Activated CD8-positive, alpha-beta T cell treated with anti-CD3 and anti-CD28 coated beads for 36 hours (primary cell): ENCODE results near the gene DPF1. TPM values are rescaled to one million over a fixed set of nuclear protein-coding genes. Genes with fewer than 3 reads are reported as not detected.
A peak's percentile ranks its signal among the peaks of the same experiment; 100 is the strongest.

Experiments
- ATAC-seq: fragments of 200-7000 bp; cut with Tn5 transposase; one replicate; pipeline ENCODE4 v1.10.0; 2021; ENCODE audit warnings: mild to moderate bottlenecking, moderate library complexity
- CTCF ChIA-PET: fragments of 350-600 bp; sonication (Branson Sonifier 250); formaldehyde crosslinking; loops from one replicate; lab custom pipeline; 2021; ENCODE audit warnings: antibody characterized with exemption; lab: Charles Lee
- POLR2A ChIA-PET: fragments of 350-600 bp; sonication (Branson Sonifier 250); formaldehyde crosslinking; loops from one replicate; lab custom pipeline; 2021; ENCODE audit warnings: antibody characterized with exemption; lab: Charles Lee
- DNase-seq: peaks from one replicate; pipeline ENCODE4 v3.0.0-alpha.2; 2020
- H3K27ac Mint-ChIP-seq: one replicate; pipeline ENCODE4 v1.8.0; 2021; ENCODE audit warnings: mild to moderate bottlenecking, mixed read lengths
- H3K27me3 Mint-ChIP-seq: one replicate; pipeline ENCODE4 v1.8.0; 2021; ENCODE audit warnings: mixed read lengths
- H3K36me3 Mint-ChIP-seq: one replicate; pipeline ENCODE4 v1.8.0; 2021; ENCODE audit warnings: low read depth, mixed read lengths
- H3K4me1 Mint-ChIP-seq: one replicate; pipeline ENCODE4 v1.8.0; 2021; ENCODE audit warnings: low read depth, mixed read lengths
- H3K4me3 Mint-ChIP-seq: one replicate; pipeline ENCODE4 v1.8.0; 2021; ENCODE audit warnings: mild to moderate bottlenecking, moderate library complexity, mixed read lengths
- H3K9me3 Mint-ChIP-seq: one replicate; pipeline ENCODE4 v1.8.0; 2021; ENCODE audit warnings: mixed read lengths
- CTCF ChIP-seq: fragments of 200-600 bp; IDR thresholded peaks from one replicate; pipeline ENCODE4 v1.8.0; 2022; ENCODE audit warnings: antibody characterized with exemption, mild to moderate bottlenecking
- intact Hi-C: fragments of 100-400 bp; cut with micrococcal nuclease; formaldehyde crosslinking; loops from one replicate; pipeline ENCODE4 v1.10.0; 2022
- total RNA-seq, 2 experiments: library from RNA; stranded (reverse); gene quantifications; one replicate each; pipeline ENCODE4 v1.2.3, GENCODE V29; 2021

Gene DPF1
- total RNA-seq, 2 experiments from 2014 or later = 0.47 to 1.0 TPM

- CTCF ChIA-PET = no interaction called here
Measured at GRCh38 chr19:38216785-38217641, 7.0 kb downstream of the DPF1 start.

DNA sequence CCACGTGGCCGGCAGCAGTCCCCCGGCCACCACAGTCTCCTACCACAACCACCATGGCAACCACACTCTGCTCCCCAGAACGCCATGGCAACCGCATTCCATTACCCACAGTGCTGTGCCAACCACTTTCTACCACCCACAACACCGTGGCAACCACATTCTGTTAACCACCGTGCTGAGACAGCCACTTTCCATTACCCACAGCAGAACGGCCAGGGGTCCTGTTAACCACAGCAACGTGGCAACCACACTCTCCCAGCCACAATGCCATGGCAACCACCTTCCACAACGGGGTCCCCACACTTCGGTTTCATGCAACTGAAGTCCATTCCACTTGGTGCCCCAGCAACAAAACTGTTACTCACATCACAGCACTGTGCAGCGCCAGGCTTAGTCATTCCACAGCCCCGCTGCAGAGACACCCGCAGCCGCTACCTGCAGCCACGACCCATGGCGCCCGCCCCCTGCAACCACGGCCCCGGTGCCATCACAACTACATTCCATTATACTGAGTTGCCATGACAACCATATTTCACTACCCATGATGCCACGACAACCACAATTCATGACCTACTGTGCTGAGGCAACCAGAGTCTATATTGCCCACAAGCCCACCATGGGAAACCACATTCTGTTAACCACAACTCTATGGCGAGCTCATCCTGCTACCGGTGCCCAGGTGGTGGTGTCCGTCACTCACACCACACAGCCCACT is 10.0 kb downstream of the DPF1 start:
- H3K36me3 Mint-ChIP-seq = peaks cover 5% of the 10 kb centered on the region
- POLR2A ChIA-PET = no interaction called here
- intact Hi-C loops = loop anchor here (10.0 kb wide), 1 partner anchor 69 kb away; no protein-coding TSS in a partner anchor
- CTCF ChIA-PET = interaction anchor here (0.8 to 0.9 kb wide), 2 partner anchors 26 to 105 kb away, joined by 3 to 4 read pairs; partner anchors contain the start of gene KCNK6
- H3K4me3 Mint-ChIP-seq = peak overlapping the region; percentile 63
- H3K4me1 Mint-ChIP-seq = peaks cover 23% of the 10 kb centered on the region
- no peaks in the 10 kb centered on the region for H3K9me3 Mint-ChIP-seq
- H3K27me3 Mint-ChIP-seq = peaks cover 60% of the 10 kb centered on the region
- DNase-seq (peak; percentile 92), ATAC-seq (peak; percentile 90)
- no peak for TF ChIP-seq CTCF
- peak overlapping the region; percentile 84 for H3K27ac Mint-ChIP-seq

More at GRCh38 chr19:38216785-38217641, 7.0 kb downstream of the DPF1 start:
- intact Hi-C loops = loop anchor here (10.0 kb wide), 1 partner anchor 72 kb away; no protein-coding TSS in a partner anchor
- Mint-ChIP-seq H3K4me1 (peaks cover 13% of the 10 kb centered on the region), H3K36me3 (peaks cover 3% of the 10 kb centered on the region), H3K27me3 (peaks cover 56% of the 10 kb centered on the region), H3K27ac (no peak overlapping the region), H3K4me3 (no peak overlapping the region), H3K9me3 (no peaks in the 10 kb centered on the region)
- POLR2A ChIA-PET = interaction anchor here (1.4 kb wide), 1 partner anchor 75 kb away, joined by 3 read pairs; no protein-coding TSS in a partner anchor
- TF ChIP-seq CTCF = no peak
- ATAC-seq (no peak), DNase-seq (no peak)

DNA sequence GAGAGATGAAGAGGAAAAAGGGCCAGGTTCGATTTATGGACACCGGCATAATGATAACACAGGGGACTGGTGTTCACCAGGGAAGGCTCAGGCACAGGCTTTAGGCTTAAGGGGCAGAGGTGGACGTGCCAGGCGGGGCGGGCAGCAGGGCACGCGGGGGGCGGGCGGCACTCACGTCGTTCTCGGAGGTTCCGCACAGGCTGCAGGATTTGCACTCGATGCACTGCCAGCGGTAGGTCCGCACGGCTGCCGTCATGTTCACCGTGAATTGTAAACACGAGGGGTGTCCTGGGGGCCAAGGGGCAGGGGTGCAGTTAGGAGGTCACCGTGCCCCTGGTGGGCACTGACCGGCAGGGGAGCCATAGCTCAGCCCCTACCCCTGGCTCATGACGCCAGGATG is 10.6 kb downstream of the DPF1 start:
- peak overlapping the region; percentile 63 for H3K4me3 Mint-ChIP-seq
- peak overlapping the region; percentile 84 for H3K27ac Mint-ChIP-seq
- DNase-seq (no peak), ATAC-seq (no peak)
- intact Hi-C loops = loop anchor here (10.0 kb wide), 1 partner anchor 69 kb away; no protein-coding TSS in a partner anchor
- ChIA-PET CTCF (interaction anchor here (1.3 kb wide), 1 partner anchor 38 kb away, joined by 5 read pairs; no protein-coding TSS in a partner anchor), POLR2A (no interaction called here)
- peaks cover 58% of the 10 kb centered on the region for H3K27me3 Mint-ChIP-seq
- peaks cover 5% of the 10 kb centered on the region for H3K36me3 Mint-ChIP-seq
- no peak for TF ChIP-seq CTCF
- peaks cover 23% of the 10 kb centered on the region for H3K4me1 Mint-ChIP-seq
- no peaks in the 10 kb centered on the region for H3K9me3 Mint-ChIP-seq

DNA sequence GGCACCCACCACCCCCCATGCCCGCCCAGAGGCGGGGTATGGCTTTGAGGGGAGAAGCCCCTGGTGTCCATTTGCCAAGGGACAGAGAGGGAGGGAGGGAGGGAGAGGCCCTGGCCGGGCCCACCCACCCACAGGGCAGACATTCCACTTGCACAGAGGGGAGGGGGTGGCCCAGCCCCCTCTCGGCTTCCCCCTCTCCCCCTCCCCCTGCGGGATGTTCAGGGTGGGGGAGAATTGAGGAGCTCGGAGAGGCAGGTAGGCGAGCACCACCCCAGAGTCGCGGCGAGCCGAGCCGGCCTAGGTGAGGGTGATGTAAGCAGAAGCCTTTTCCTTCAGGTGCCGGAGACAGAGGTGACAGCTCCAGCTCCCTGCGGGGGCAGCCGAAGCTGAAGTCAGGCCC is 12.3 kb downstream of the DPF1 start:
- CTCF ChIA-PET = no interaction called here
- Mint-ChIP-seq H3K9me3 (no peaks in the 10 kb centered on the region), H3K4me1 (peaks cover 23% of the 10 kb centered on the region), H3K27me3 (peaks cover 50% of the 10 kb centered on the region), H3K4me3 (no peak overlapping the region), H3K36me3 (peaks cover 5% of the 10 kb centered on the region), H3K27ac (no peak overlapping the region)
- TF ChIP-seq CTCF = peak; percentile 2
- DNase-seq (no peak), ATAC-seq (no peak)
- POLR2A ChIA-PET = no interaction called here
- intact Hi-C loops = loop anchor here (10.0 kb wide), 1 partner anchor 67 kb away; no protein-coding TSS in a partner anchor
